SH-SY5Y (cell line): Measurements from ENCODE around the gene NCOR2.

Source experiments
- GATA2 ChIP-seq: IDR thresholded peaks from 2 replicates; pipeline ENCODE4 v1.6.1; 2011; ENCODE audit warnings: mild to moderate bottlenecking, low read depth, low read length
- GATA3 ChIP-seq: IDR thresholded peaks from 2 replicates; pipeline ENCODE4 v1.6.1; 2011; ENCODE audit warnings: low read depth, mild to moderate bottlenecking, low read length, moderate library complexity

The NCOR2 gene

GRCh38 chr12:124539084-124540041 lies 28.0 kb downstream of the NCOR2 start:
- TF ChIP-seq GATA2, result no peak
- no peak for TF ChIP-seq GATA3

GRCh38 chr12:124538194-124539082 lies 29.0 kb downstream of the NCOR2 start:
- TF ChIP-seq GATA3, result no peak
- TF ChIP-seq GATA2, result no peak

GRCh38 chr12:124537525-124538193 lies 29.8 kb downstream of the NCOR2 start:
- TF ChIP-seq GATA2 (no peak), GATA3 (no peak)

- TF ChIP-seq GATA2 (no peak), GATA3 (no peak)
Measured at GRCh38 chr12:124536641-124537040, 30.8 kb downstream of the NCOR2 start.

GRCh38 chr12:124534776-124535740 lies 32.4 kb downstream of the NCOR2 start:
- TF ChIP-seq GATA3, result no peak
- no peak for TF ChIP-seq GATA2

GRCh38 chr12:124533456-124533855 lies 34.0 kb downstream of the NCOR2 start:
- no peak for TF ChIP-seq GATA3
- no peak for TF ChIP-seq GATA2

GRCh38 chr12:124532967-124533366 lies 34.4 kb downstream of the NCOR2 start:
- TF ChIP-seq GATA2 (no peak), GATA3 (no peak)

- TF ChIP-seq GATA3, result no peak
- TF ChIP-seq GATA2, result no peak
Measured at GRCh38 chr12:124532331-124532750, 35.1 kb downstream of the NCOR2 start.

- TF ChIP-seq GATA2 (no peak), GATA3 (no peak)
Measured at GRCh38 chr12:124531906-124532305, 35.5 kb downstream of the NCOR2 start.

- TF ChIP-seq GATA3, result no peak
Measured at GRCh38 chr12:124531281-124531745, 36.1 kb downstream of the NCOR2 start.

- no peak for TF ChIP-seq GATA2
- no peak for TF ChIP-seq GATA3
Measured at GRCh38 chr12:124530637-124531263, 36.7 kb downstream of the NCOR2 start.

GRCh38 chr12:124529565-124530276 lies 37.7 kb downstream of the NCOR2 start:
- TF ChIP-seq GATA2 (no peak), GATA3 (no peak)
